Stimulated activated CD4-positive, alpha-beta T cell treated with anti-CD3 and anti-CD28 coated beads, Interleukin-12 subunit alpha, Interleukin-12 subunit beta, amount 100 ng/mL, for 48 hours (primary cell): ENCODE results near the gene TBC1D14.

Source experiments
- DNase-seq, 3 donors: peaks; one replicate each; pipeline ENCODE4 v3.0.0-alpha.2; 2020; ENCODE audit warnings: low read depth in 2 of 3, low spot score in 1 of 3

TBC1D14 gene

DNA sequence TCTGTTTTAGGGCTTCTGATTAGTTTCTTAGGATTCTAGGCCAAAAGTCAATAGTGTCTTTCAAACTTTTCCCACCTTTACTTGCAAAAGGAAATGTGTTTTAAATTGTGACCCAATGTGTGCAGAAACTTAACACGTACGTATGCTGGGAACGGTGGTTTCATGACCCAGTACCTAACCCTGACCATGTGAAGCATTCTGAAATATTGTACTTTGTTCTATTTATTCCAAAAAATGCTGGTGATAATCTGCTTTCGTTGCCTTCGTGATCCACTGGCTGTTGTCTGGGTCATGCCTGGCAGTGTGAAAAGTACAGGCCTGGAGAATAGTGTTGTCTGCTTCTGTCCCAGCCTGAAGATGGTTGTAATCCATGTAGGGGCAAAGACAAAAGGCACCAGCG is 106.9 kb downstream of the TBC1D14 start:
- DNase-seq = no peak

DNA sequence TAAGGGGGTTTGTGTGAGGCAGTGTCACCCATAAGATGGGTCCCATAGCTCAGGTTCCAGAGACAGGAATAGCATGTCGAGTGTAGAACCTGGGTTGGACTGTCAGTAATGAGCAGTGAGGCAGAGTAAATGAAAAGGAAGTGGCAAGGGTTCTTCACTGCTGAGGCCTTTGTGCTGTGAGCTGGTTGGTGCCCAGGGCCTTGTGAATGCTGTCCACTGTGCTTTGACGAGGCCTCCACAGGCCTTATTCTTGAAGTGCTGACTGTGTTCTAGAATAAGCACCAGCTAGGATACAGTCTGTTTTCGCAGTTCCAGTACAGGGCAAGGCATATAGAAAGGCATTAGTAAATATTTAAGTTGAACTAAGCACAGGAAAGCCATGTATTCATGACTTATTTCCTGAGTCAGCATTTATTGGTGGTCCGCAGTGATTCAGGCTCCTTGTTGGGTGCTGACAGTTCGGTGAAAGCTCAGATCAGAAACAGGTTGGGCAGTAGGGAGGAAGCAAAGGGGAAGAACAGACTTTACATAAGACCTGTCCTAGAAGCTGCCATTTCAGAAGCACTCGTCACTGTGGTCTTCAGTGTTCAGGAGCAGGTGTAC is 107.9 kb downstream of the TBC1D14 start:
- no peak for DNase-seq

DNA sequence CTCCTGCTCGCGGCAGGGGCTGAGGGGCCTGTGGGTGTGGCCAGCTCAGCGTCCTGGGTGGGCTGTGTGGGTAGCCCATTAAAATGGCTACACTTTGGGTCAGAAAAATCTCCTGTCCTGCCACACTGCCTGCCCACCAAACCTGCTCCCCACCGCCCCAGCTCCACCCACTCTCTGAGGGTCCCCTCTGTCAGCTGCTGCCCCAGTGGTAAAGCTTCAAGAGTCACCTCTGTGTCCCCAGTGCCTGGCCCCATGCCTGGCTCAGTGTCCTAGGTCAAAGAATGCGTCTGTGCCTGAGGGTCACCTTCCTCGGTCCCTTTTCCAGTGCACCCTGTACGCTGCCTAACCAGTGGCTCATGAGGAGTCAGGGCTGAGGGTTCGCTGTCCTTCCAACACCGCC is 108.7 kb downstream of the TBC1D14 start:
- DNase-seq = no peak

DNA sequence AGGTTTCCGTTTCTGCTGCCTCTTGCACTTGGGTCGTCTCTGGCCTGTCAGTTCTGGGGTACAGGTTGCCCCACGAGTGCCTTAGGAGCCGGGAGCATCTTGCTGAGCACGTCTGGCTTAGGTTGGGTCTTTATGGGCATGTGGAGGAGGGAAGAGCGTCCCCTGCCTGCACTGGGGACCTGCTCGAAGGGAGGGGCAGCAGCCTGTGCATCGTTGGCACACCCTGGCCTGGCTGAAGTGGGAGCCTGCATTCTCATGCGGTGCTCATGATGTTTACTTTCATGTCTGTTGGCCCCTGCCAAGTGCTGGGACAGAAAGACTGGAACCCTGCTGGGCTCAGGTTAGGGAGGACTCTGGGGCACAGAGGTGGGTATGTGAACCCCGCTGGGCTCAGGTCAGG is 109.7 kb downstream of the TBC1D14 start:
- DNase-seq = no peak

DNA sequence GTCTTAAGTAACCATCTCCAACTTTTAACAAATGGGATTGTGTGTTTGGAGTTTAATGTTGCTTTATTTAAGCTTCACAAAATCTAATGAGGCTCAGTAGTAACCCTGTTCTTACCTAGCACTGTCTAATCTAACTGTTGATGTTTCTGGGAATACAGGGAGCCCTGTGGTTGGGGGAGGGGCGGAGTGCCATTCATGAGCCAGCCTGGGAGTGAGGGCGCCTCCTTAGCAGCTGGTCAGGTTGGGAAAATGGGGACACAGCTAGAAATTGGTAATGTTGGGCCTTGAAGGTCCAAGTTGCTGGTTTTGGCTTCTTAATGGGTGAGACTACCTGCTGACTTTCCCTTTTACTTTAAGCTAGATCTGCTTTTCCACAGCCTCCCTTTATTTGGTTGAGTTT is 110.7 kb downstream of the TBC1D14 start:
- DNase-seq = no peak

DNA sequence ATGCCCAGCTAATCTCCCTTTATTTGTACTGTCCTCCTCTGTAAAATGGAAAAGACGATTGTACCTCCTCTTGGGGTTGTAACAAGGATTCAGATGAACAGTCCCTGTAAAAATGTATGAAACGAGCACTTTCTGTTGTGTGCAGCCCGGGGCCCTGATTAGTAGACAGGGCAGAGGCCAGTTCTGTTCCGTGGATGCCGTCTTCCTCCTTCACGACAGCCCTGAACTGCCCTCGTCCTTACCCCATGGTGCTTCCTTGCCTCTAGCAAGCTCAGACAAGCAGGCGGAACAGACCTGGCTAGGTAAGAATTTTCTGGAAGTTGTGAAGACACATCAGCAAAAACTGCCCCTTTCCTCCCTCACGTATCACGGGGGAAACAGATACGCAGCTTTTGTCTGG is 111.2 kb downstream of the TBC1D14 start:
- DNase-seq = no peak

DNA sequence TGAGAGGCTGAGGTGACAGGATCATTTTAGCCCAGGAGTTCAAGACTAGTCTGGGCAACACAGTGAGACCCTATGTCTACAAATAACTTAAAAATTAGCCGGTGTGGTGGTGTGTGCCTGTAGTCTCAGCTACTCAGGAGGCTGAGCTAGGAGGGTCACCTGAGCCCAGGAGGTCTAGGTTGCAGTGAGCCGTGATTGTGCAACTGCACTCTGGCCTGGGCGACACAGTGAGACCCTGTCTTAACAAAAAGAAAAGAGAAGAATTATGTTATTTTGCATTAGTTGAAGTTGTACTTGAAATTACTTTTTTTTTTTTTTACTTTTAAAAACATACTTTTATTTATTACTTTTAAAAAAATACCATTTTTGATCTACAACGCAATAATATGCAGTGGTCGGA is 111.7 kb downstream of the TBC1D14 start:
- no peak for DNase-seq

DNA sequence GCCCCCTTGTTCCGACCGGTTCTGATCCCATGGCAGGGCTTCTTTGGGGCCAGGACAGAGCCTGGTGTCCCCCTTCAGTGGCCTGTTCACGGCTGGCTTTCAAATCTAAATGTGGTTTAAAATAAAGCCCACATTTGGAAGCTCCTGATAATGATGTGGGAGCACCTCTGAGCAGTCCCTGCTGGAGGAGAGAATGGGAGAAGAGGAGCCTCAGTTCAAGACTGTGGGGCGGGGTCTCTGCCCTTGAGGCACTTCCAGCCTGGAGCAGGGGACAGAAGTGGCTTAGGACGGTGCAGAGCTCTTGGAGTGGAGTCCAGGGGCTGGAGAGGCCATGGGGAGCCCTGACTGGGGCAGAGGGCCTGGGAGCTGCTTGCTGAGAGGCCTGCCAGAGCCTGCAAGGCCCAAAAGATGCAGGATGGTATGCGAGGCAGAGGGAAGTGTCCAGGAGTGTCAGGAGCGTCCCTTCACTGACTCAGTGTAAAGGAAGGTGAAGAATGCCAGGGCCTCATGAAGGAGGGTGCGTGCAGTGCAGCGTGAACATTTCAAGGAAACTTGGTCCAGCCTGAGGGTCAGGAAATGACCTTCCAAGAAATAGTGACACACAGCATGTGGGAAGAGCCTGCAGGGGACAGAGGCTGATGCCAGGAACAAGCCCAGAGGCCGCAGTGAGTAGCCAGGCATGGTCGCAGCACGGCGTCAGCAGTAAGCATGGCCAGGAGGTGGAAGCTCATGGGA is 112.5 kb downstream of the TBC1D14 start:
- DNase-seq = no peak

DNA sequence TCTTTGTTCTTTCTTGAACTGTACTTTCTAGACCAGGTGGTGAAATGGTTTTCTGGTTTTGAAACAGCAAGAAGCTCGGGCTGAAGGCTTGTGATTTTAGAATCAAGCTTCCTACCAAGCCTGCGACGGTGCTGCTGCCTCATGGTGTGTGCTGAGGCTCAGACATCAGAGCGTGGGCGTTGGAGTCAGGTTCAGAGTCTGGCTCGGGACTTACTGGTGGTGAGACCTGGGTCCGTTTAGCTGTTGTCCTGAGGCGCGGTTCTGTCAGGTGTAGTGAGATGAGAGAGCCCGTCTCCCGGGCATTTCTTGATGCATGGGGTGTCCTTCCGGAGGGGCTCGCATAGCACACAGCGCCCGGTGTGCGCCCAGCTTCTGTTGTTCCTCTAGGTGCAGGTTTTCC is 113.9 kb downstream of the TBC1D14 start:
- DNase-seq = no peak

DNA sequence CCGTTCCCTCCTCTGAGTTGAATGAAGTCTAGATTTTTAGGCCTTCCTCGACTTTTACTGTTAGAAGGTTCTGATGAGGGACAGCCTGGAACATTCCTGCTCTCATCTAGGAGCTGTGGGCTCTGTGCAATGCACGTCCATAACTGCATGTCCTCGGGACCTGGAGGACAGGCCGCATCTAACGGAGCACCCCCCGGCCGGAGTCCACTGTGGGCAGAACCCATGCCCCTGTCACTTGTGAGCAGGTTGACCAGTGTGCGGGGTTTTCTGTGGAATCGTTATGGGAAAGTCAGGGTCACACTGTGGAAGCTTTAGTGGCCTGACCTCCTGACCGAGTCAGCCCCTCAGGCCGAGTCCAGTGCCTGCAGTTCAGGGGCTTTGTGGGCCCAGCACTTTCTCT is 114.3 kb downstream of the TBC1D14 start:
- no peak for DNase-seq

DNA sequence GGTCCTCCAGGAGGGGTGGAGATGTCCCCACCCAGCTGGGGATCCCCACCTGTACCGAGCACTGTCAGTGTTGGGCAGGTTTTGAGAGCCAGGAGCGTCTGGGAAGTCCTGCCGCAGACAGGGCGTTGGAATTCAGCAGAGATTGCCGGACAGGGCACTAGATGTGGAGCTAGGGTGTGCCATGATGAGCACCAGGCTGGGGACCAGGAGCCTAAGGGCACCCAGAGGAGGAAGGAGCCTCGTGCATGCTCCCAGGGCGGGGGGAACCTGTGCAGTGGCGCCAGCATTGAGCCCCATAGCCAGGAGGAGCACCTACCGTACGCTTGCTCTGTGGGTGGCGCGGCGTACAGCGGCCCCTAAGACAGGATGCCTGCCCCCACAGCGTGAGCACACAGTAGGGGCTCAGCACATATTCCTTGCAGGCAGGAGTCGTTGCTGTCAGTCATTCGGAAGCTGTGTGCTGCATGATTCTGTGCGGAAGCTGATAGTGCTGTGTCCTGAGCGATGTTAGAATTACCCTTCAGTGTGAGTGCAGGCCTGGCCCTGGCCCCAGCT is 114.8 kb downstream of the TBC1D14 start:
- DNase-seq = no peak

DNA sequence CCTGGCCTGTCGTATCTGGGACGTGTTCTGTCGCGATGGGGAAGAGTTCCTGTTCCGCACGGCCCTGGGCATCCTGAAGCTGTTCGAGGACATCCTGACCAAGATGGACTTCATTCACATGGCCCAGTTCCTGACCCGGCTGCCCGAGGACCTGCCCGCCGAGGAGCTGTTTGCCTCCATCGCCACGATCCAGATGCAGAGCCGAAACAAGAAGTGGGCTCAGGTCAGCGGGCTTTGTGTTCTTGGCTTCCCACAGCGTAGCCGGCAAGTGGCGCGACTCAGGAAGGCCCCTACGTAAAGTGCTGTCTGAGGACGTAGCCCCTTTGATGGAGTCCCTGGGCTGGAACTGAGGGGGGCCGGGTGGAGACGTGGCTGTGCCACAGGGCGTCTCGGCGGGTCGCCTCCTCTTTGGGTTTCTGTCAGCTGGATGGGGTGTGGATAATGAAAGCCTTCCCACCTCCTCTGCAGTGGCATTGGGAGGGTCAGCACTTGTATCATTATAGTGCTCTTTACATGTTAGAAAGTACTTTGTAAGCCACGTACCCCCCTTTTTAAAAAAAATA is 115.5 kb downstream of the TBC1D14 start:
- DNase-seq = no peak

DNA sequence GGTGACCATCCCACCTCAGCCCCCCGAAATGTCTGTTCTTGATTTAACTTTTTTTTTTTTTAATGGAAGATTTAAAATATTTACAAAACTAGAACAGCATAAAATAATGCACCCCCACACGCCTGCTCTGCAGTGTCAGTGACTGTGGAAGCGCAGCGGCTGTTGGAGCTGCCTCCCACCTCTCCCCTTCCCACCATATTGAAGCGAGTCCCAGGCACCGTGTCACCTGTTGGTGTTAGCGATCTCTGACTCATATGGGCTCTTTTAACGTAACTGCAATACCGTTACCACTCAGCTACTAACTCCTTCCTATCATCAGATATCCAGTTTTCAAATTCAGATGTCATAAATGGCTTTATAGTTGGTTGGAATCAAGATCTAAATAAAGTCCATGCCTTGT is 116.5 kb downstream of the TBC1D14 start:
- no peak for DNase-seq

DNA sequence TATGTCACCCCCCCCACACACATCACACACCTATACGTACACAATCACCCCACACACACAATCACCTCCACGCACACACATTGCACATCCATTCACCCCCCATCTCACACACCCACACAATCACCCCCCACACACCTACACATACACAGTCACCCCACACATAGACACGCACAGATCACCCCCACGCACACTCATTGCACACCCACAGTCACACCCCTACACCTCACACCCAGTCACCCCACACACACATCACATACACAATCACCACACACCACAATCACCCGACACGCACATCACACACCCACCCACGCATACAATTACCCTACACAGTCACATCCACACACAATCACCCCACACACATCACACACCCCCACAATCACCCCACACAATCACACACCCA is 117.7 kb downstream of the TBC1D14 start:
- DNase-seq = no peak

DNA sequence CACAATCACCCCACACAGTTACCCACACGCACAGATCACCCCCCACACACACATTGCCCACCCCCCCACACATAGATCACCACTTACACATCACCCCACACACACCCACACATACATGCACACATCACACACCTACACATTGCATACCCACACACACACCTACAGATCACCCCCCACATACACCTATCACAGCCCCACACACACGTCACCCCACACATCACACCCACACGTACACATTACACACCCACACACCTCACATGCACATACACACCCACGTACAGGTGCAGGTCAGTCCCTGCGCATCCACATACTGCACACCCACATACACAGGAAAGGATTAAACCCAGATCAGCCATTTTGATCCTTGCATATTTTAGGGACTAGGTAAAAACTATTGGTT is 118.3 kb downstream of the TBC1D14 start:
- no peak for DNase-seq

DNA sequence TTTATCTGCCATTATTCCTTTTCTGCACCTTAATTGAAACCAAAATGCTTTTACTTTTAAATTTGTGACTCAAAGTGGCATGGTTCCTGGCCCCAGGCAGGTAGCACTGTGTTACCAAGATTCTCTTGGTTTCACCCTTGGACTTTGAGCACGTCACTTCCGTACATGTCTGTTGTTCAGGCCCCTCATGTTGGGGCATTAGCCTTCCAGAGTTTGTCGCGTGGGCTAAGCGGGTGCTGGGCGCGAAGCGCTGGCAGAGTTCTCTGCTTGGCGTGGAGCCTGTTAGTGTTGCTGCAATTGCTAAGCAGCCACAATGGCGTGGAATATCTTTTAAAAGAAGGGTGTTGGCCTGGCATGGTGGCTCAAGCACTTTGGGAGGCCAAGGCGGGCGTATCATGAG is 119.6 kb downstream of the TBC1D14 start:
- no peak for DNase-seq

DNA sequence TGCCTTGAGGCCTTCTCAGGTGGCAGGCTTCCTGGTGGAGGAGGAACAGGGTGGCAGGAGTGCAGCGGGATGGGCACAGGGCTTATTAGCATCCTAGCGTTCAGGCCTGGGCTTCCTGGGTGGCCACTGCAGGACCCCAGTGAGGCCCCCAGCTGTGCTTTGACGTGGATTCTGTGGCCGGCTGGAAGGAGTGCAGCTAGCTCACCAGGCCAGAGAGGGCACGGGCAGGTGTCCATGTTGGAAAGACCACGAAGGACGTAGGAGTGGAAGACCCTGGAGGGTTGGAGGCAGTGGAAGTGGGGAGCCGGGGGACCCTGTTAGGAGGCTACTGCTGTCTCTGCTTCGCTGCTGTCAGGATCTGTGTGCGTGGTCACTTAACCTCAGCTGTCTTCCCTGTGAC is 120.3 kb downstream of the TBC1D14 start:
- no peak for DNase-seq

DNA sequence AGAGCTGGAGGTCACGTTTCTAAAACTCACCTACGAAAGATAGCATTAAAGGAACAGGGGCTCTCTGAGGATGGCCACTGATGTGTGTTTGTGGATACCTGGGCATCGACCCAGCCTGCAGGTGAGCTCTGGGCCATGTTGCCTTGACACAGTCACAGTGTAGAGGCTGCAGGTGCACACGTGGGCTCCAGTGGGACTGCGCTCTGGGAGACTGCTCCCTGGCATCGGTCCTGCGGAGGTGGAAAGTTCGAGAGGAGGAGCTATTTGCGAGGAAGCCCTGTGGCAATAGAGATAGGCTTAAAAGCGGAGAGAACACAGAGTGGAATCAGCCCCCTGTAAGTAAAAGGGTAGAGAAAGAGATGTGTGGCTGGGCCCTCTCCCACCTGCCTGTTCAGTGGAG is 121.2 kb downstream of the TBC1D14 start:
- no peak for DNase-seq

DNA sequence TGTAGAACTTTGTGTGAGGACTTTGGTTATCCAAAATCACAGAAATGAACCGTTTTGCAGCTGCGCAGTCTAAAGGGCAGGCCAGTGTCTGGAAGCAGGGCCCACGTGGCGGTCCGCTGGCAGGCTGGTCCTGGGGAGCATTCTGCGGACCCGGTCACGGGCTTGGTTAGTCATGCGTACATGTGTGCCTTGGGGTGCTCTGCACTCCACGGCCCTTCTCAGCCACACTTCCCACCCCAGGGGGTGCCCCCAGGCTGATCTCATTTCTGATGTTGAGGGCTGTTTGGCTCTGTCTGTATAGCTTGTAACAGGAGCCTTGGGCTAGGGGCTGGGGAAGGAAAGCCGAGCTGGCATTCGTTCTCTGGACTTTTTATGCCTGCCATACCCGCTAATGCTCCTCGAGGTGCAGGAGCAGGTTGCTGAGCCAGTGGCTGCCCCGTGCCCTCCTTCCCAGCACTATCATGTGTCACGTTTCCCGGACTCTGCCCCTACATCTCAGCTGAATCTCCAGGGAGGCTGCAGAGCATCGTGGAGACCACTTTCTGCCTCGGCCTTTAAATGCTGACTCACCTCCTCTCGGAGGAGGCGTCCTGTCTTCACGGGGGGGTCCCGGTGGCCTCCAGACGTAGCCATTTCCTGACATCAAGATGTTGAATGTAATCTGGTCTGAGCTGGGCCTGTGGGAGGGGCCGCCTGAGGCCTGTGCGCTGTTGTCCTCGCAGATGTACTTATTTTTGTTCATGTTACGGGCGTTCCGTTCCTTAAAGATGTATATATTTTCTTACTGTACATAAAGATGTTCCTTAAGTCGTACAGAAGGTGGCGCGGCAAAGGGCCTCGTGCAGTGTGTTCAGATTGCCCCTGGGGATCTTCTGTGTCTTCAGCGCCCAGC is 122.2 kb downstream of the TBC1D14 start:
- DNase-seq = no peak

DNA sequence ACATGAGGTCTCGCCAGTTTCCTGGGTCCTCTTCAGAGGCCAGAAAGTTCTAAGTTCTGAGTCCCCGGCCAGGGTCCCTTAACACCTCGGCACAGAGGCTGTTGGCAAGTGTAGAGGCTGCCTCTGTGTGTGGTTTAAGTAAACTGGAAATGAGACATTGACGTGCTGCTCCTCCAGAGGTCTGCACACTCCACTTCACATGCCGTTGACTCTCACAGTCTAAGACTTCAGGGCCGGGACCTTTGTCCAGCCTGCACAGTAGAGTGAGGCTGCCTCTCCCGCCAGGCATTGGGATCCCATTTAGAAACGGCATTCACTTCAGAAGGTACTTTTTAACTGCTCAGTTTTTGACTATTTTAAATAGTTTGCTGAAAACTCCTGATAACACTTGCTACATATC is 123.0 kb downstream of the TBC1D14 start:
- DNase-seq = no peak

DNA sequence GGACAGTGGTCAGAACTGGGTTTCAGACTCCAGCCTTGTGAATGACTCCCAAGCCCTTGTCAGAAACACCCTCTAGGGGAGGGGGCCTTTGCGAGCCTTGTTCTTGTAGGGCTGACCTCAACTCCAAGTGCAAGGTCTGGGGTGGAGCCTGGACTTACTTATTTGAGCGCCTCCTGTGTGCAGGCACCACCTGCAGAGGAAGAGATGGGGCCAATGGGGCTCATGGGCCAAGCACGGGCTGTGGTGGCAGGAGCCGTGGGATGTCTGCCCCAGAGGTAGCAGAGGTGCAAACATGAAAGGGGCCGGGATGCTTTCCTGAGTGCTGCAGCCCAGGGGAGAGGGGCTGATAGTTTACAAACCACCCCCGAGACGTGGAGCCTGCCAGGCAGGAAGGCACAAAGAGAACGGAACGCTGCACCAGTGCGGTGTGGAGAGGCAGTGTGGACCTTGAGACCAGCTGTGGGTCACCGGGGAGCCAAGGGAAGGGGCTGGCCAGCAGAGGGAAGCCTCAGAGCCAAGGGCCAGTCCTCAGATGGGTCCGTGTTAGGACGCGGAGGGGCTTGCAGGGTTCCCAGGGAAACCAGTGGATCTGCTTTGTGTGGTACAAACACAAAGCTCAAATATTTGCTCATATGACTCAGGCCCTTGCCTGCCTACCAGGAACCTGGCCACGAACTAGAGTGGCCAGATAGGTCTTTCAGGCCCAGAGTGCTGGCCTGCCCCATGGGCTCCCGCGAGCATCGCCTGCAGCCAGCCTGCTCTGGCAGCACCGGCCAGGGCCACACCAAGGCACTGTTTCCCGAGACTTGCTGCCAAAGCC is 124.8 kb downstream of the TBC1D14 start:
- DNase-seq = no peak
